NCI-H2196 treated with DMSO at 0.1 percent for 48 hours (cell line): Measurements from ENCODE around the gene TMPRSS6.

Experiments
- DNase-seq: peaks from one replicate; lab custom pipeline; 2025; ENCODE audit not compliant: unreplicated experiment; lab: John Stamatoyannopoulos, UW

The TMPRSS6 gene

DNA sequence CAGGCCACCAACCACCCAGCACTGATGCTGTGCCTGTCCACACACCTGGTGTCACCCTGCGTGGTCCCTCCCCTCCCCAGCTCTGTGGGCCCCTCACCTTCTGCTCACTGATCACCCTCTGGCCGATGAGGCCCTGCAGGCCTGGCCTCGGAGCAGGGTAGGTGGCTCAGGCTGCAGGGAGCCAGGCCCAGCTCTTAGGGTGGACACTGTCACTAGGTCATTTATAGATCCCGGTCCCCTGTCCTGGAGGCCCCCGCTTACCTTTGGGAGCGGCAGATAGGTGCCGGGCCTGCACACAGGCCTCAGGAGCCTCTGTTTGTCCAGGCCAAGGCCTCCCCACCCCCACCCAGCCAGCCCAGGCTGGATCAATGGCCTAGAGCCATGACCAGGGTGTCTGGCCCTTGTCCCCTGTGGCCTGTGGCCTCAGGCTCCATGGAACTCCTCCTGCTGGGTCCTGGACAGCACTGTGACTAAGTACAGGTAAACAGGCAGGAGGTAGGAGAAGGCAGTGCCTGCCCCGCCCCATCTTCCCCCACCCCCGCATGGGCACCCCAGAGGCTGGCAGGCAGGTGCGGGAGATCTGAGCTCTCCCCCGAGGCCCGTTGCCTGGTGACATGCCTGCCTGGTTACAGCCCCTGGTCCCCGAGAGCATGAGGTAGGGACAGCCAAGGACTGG is at the start of gene TMPRSS6:
Gene TMPRSS6 (minus strand): TSS at position 472 of the 676 bp plus-strand sequence. CDS start 6,296 bp downstream, outside the sequence.
- DNase-seq, result no peak

DNA sequence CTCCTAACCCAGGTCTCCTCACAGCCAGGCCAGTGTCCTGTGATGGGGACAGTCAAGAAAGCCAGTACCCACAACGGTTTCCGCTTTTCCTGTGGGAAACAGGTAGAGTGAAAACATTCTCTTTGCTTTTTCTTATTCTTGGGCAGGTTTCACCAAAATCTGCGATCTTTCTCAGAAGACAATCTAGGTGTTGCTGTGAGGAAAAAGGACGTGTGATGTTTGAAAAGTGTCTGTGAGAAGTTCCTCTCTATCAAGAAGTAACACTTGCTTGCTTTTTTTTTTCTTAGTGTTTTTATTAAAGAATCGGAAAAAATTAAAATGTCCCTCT is 49.4 kb upstream of the TMPRSS6 start:
- no peak for DNase-seq

DNA sequence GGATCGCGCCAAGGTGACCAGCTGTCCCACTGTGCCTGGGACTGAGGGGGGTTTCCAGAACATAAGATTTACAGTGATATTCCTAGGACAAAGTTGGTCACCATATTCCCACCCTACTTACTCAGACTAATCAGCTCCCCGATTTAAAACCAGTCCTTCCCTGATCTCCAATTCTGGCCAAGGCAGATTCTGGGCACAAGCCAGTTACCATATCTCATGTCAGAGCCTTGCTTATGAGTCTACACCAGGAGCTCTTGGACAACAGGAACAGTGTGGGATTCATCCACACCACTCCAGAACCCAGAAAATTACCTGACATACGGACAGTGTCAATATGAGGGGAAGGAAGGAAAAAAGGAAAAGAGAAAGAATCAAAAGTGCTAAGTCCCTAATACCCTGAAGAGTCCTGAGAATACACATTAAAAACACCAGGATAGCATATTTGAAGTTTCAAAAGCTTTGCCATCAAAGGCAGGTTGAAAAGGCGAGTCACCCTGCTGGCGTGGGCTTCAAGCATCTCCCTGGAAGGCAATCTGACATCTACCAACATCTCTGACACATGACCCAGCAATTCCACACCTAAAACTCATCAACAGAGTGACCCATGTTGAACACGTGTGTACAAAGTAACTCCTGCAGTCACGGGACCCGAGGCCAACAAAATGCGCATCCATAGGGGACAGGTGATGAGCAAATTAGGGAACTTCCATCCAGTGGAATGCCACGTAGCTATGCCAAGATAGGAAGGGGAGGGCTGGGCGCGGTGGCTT is 48.2 kb upstream of the TMPRSS6 start:
- DNase-seq, result no peak

DNA sequence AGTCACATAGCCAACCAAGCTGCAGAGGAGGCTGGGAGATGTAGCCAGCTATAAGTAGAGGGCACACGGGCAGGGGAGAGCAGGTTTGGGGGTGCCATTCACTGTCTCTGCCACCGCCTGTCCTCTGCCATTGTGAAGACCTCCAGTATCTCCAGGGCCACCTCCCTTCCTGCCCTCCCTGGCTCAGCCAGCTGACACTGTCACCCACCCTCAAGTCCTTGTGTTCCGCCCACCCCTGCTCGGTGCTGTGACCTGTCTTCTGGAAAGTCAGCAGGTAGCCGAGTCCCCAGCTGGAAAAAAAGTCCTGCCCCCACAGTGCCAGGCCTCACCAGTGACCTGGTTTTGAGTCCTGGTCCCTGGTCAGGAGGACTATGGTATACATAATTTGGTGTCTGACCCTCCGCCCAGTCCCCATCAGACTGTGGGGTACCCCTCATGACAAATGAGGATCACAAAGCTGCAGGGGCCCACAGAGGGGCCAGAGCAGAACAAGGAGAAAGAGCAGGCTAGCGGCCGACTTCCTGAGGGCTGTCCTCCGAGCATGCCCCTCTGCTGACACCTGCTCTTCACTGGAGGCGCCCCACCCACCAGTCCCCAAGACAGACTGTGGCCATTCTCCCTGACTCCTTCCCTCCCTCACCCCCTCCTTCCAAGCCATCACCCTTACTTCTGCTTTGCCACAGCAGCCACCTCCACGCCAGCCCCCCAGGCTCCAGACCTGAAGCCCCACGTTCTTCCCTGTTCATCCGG is 47.3 kb upstream of the TMPRSS6 start:
- DNase-seq, result no peak

DNA sequence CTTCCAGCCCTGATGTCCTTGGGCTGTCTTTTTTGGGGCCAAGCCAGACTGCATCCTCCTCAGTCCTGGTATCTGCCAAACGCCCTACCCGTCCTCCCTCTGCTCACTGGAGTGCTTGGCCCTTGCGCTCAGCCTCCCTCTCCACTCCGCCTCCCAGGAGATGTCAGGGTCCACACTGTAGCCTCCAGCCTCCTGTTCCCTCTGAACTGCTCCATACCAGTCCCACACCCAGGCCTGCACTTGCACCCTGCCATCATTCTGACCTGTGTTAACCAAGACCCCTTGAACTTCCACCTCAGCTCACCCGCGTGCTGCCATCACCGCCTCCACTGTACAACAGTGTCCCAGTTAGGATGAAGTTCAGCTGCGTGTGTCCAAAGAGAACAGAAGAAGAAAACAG is 46.5 kb upstream of the TMPRSS6 start:
- no peak for DNase-seq

DNA sequence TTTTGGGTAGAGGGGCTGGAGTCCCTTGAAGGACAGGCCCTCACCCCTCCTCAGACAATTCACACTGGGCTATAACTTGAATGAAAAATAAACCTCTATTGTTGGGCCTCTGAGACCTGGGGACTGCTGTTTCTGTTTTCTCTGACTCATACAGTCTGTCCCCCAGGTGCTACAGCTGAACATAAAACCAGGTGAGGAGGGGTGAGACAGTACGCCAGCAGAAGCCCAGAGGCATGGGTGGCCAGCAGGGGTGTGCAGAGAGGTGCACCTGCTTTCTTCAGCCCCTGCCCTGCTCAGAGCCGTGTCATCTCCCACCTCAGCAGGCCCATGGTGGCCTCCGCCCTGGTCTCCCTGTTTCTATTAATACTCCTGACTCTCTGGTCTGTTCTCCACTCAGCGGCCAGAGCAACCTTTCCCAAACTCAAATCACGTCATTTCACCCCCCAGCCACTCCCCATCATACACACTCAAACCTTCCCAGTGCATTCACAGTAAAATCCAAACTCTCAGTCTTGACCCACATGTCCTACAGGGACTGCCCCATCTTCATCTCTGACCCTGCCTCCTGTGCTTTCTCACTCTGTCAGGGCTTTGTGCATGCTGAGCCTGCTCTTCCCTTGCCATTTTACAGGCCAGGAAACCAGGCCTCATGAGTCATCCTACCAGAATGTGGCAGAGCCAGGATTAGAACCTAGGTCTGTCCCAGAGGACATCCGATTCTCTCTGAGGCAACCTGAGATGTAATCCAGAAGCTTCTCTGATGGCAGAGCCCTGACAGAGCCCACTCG is 45.6 kb upstream of the TMPRSS6 start:
- DNase-seq, result no peak

DNA sequence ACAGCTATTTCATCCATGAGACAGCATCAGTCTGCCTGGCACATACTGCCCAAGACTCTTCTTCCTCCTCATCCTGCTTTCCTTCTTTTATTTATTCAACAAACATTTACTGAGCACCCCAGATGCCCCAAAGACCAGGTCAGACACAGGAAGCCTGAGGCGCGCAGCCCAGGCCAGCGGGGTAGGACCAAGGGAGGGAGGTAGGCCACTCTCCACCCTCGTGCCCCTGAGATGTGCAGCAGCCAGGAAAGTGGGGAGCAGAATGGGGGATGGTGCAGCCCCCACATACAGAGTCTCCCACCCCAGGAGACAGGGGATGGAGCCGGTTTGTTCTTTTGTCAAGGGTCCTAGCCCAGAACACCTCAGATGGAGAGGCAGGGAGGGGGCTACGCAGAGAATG is 44.4 kb upstream of the TMPRSS6 start:
- DNase-seq, result no peak

DNA sequence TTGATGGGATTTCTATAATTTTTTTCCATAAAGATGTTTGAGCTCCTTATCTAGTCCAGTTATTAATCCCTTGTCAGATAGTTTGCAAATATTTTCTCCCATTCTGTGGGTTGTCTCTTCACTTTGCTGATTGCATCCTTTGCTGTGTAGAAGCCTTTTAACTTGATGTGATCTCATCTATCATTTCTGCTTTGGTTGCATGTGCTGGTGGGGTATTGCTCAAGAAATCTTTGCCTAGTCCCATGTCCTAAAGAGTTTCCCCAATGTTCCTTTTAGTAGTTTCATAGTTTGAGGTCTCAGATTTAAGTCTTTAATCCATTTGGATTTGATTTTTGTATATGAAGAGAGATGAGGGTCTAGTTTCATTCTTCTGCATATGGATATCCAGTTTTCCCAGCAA is 41.9 kb upstream of the TMPRSS6 start:
- DNase-seq, result no peak

DNA sequence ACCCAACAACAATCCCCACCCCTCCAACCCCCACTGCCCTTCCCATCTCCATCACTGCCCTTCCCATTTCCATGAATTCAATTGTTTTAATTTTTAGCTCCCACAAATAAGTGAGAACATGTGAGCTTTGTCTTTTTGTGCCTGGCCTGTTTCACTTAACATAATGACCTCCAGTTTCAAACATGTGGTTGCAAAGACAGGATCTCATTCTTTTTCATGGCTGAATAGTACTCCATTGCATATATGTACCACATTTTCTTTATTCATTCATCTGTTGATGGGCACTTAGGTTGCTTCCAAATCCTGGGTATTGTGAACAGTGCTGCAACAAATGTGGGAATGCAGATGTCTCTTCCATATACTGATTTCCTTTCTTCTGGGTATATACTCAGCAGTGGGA is 41.2 kb upstream of the TMPRSS6 start:
- no peak for DNase-seq

DNA sequence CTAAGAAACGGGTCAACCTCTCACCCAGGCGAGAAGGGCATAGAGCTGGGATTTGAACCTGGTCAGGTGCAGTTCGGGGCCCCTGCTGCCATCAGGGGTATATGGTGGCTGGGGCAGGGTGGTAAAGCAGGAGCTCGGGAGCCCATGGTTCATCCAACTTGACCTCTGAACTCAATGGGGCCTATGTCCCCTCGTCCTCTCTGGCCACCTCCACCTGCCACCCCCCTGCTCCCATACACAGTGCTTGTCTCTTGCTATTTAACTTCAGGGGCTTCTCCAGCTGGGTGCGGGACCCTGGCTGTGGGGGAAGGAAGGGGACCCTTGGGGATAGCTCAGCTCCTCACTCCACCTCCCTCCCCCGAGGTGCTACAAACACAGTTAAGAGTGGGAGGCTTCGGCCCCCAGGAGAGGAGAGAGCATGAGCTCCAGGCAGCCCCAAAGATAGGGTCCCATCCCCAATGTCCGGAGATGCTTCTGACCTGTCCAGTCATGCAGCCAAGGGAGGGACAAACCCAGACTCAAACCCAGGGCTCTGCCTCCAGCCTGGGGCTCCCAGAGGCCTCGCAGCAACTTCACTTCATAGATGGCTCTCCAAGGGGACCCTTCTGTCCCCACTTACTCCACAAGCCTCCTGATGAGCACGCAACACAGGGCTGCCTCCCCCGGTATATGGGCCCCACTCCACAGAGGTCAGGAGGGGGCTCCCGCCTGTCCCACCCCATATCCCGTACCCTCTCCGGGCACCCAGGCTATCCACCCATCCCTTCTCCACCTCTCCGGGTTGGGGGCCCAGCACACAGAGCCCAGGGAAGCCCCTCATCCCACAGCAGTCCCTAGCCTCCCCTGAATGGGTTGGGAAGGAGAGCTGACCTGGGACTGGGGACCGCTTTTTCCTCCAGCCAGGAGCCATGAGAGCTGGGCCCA is 39.5 kb upstream of the TMPRSS6 start:
- no peak for DNase-seq

DNA sequence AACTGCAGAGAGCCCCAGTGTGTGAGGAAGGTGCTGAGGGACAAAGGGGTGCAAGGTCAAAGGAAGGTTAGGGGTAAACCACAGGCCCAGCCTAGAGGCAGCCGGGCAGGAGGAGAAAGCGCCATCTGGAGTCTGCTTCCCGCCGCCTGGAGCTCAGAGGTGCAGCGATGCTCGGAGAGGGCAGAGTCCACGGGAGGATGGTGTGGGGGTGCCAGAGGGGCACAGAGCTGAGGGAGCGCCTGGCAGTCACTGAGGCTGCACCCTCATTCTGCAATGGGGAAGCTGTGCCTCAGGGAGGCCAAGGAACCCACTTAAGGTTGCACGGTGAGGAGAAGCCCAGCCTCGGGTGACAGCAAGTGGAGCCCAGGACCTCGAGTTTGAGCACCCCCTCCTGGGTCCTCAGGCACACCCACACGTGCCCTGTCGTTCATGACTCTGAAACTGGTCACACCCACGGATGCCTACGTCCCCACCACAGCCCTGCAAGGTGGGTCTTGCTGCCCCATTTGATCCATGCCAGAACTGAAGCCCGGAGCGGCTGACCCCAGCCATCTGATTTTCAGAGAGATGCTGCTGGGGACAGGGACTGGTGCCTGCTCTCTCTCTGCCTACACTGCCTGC is 38.6 kb upstream of the TMPRSS6 start:
- DNase-seq, result no peak

DNA sequence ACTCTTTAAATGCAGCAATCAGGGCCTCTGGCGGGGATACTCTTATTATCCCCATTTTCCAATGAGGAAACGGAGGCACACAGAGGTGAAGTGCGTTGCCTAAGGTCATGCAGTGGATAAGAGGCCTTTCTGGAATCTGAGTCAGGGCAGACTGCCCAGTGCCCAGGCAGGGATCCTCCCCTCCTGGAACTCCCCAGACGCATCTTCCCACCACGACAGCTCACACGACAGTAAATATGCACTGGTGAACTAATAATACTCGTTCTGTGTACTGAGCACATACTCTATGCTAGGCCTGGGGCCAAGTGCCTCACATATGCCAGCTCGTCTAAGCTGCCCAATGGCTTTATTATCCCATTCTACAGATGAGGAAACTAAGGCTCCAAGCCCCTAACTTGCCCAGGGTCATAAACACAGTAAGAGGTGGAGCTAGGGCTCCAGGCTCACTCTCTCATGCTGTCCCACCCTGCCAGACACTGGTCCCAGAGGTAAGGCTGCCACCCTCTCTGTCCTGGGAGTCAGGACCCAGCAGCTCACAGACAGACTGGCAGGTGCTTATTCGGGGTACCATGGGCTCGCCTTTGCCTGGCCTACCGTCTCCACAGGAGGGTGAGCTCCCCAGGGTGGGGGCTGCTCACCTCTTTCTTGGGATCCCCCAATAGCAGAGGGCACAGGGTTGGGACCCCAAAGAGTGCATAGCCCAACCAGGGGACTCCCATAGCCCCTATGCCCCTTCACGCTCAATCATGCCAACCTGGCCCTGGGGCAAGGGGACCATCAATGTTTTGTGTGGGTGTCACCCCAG is 37.9 kb upstream of the TMPRSS6 start:
- no peak for DNase-seq

DNA sequence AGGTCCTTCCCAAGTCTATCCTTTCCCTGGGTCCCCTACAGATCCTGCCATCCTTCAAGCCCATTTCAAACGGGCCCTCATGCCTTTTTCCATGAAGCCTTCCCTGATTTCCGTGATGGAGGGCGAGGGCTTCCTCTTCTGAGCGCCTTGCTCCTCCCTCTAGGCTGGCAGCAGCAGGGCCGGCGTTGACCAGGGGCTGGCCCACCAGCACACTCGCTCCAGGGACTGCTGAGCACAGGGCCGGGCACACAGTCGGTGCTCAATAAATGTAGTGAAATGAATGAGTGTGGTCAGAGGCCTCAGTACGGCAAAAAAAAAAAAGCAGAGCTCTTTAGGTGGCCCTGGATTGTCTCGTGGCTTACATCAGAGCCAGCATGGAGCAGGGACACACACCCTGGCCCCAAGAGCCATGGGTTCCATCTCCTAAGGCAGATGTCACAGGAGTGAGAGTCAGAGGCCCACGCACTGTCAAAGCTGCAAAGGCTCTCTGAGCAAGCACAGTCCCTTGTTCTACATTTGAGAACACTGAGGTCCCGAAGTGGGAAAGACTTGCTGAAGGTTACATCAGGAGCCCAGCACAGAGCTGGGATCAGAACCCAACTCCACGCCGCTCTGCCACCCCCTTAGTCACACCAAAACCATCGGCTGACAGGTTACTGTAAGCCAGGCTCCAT is 37.1 kb upstream of the TMPRSS6 start:
- DNase-seq, result no peak

DNA sequence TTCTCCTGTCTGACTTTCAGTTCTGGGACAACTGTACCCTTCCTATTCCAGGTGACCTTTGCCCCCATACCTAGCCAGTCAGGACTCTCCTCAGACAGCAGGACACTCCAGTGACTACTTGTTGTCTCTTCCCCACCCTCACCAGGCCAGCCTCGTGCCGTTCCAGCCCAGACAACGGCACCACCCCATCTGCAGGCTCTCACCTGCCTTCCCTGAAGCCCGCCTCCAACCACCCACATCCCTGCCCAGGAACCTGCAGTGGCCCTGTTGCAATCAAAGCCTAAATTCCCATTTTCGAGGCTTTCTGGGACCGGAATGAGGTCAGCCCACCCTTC is 36.5 kb upstream of the TMPRSS6 start:
- DNase-seq, result no peak

DNA sequence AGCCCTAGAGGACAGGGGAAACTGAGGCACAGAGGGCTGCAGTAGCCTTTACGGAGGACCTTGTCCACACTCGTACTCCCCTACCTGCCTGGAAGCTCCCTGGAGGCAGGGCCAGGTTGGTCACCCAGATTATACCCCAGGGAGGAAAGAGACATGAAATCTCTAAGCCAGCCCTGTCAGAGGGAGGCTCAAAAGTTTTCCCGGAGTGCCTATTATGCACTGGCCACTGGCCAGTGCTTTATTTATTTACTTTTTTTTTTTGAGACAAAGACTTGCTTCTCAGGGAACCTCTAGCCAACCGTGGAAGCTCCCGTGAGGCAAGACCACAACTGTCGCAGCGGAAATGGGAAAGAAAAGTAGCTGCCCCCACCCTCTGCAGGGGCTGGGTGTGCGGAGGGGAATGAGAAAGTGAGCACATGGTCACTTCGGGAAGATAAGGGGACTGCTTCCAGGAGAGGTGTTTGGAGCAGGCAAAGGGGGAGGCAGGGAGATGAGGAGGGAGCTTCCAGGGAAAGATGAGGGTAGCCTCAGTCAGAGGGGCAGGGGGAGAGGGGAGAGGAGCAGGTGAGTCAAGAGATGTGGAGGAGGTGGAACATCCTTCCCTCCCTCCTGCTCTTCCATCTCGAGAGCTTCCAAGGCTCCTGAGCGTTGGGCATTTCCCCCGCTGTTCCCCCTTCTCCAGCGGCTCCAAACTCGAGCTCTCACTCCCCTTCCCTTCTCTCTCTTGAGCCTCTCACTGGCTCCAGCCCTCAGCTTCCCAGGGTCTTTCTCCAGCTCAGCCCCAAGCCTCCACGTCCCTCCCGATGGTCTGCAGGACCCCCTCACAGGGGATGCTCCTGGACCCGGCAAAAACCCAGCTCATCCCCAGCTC is 35.9 kb upstream of the TMPRSS6 start:
- DNase-seq, result no peak

DNA sequence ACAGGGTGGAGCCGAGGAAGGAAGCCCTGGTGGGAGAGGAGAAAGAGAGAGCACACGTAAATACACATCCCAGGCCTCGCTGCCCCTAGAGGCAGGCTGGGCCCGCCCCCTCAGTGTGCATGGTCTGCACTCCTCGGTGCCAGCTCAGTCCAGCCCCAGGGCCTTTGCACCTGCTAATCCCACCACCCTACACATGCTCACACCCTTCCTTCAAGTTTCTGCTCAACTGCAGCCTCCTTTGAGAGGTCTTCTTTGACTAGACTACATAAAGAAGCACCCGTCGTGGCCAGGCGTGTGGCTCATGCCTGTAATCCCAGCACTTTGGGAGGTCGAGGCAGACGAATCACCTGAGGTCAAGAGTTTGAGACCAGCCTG is 34.7 kb upstream of the TMPRSS6 start:
- DNase-seq, result no peak

DNA sequence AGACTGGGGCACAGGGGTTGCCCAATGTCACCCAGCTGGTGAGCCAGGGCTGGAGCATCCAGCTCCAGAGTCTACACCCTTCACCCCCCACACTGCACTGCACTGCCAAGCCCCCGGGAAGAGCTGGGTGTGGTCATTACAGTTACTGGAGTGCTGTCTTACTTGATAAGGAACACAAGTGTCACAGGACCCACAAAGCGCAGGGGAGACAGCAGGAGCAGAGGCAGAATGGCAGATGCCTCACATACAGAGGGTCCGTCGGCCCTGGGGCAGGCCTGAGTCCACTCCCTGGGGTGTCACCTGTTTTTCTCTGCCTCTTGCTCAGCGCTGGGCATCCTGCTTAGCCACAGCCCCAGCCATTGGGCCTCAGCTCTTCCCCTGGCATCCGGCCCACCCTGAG is 32.5 kb upstream of the TMPRSS6 start:
- no peak for DNase-seq

DNA sequence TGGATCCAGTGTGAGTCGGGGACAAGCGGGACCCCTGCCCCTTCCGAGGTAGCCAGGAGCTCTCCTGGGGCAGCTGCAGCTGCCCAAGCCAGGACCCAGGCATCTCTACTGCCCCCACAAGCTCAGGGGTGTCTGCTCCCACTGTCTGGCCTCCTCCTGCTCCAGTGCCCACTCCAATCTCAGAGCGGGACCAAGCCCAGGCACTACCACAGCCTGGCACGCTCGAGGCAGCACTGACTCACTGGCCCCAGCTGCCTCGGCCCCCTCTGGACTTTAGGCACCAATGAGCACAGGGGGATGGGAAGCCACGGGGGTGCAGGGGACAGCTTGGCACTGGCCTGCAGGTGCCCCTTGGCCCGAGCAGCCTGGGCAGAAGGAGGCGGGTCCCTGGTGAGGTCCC is 32.0 kb upstream of the TMPRSS6 start:
- DNase-seq, result no peak
